Stomach smooth muscle (tissue), 2 donors: ENCODE results near the gene MYBL2.

Experiments used
- H3K27ac ChIP-seq: one replicate; pipeline ENCODE4 v1.7.0; 2013; ENCODE audit warnings: mild to moderate bottlenecking, low read length, inconsistent platforms
- H3K27me3 ChIP-seq, 2 donors: one replicate each; pipeline ENCODE4 v1.7.0; 2013; ENCODE audit warnings: low read length in 2 of 2; ENCODE audit not compliant: insufficient read depth in 2 of 2, control insufficient read depth in 1 of 2
- H3K36me3 ChIP-seq, 2 donors: one replicate each; pipeline ENCODE4 v1.7.0; 2013; ENCODE audit warnings: low read length in 2 of 2; ENCODE audit not compliant: control insufficient read depth in 2 of 2, insufficient read depth in 2 of 2
- H3K4me1 ChIP-seq: one replicate; pipeline ENCODE4 v1.7.0; 2013; ENCODE audit warnings: low read length; ENCODE audit not compliant: control insufficient read depth, insufficient read depth
- H3K4me3 ChIP-seq, 2 donors: one replicate each; pipeline ENCODE4 v1.7.0; 2013; ENCODE audit warnings: low read length in 2 of 2
- H3K9ac ChIP-seq, 2 donors: one replicate each; pipeline ENCODE4 v1.7.0; 2013; ENCODE audit warnings: low read length in 2 of 2, mild to moderate bottlenecking in 1 of 2
- H3K9me3 ChIP-seq, 2 donors: one replicate each; pipeline ENCODE4 v1.7.0; 2013; ENCODE audit warnings: low read length in 2 of 2; ENCODE audit not compliant: control insufficient read depth in 2 of 2
- donor health status: healthy.
- donor health status: Pancreatic carcinoma.

Gene MYBL2

GRCh38 chr20:43722153-43722505, 55.2 kb downstream of the MYBL2 start:
- no peak overlapping the region for H3K4me3 ChIP-seq
- no peaks in the 10 kb centered on the region for H3K4me1 ChIP-seq
- no peaks in the 10 kb centered on the region for H3K9me3 ChIP-seq
- no peaks in the 10 kb centered on the region for H3K36me3 ChIP-seq
- H3K9ac ChIP-seq: no peak overlapping the region
- H3K27me3 ChIP-seq: peaks cover 0 to 3% of the 10 kb centered on the region in 2 donors
- no peak overlapping the region for H3K27ac ChIP-seq

GRCh38 chr20:43723186-43723585, 56.3 kb downstream of the MYBL2 start:
- no peak overlapping the region for H3K4me3 ChIP-seq
- H3K4me1 ChIP-seq: no peaks in the 10 kb centered on the region
- H3K27ac ChIP-seq: no peak overlapping the region
- peaks cover 0 to 3% of the 10 kb centered on the region in 2 donors for H3K27me3 ChIP-seq
- no peaks in the 10 kb centered on the region for H3K36me3 ChIP-seq
- H3K9ac ChIP-seq: no peak overlapping the region
- H3K9me3 ChIP-seq: no peaks in the 10 kb centered on the region

GRCh38 chr20:43723735-43724134, 56.8 kb downstream of the MYBL2 start:
- no peaks in the 10 kb centered on the region for H3K36me3 ChIP-seq
- no peak overlapping the region for H3K9ac ChIP-seq
- H3K4me3 ChIP-seq: no peak overlapping the region
- no peak overlapping the region for H3K27ac ChIP-seq
- no peaks in the 10 kb centered on the region for H3K4me1 ChIP-seq
- H3K27me3 ChIP-seq: peaks cover 0 to 3% of the 10 kb centered on the region in 2 donors
- H3K9me3 ChIP-seq: no peaks in the 10 kb centered on the region

- no peak overlapping the region for H3K9ac ChIP-seq
- H3K27me3 ChIP-seq: peaks cover 0 to 3% of the 10 kb centered on the region in 2 donors
- H3K36me3 ChIP-seq: no peaks in the 10 kb centered on the region
- no peak overlapping the region for H3K27ac ChIP-seq
- H3K4me1 ChIP-seq: no peaks in the 10 kb centered on the region
- H3K9me3 ChIP-seq: peaks cover 0 to 2% of the 10 kb centered on the region in 2 donors
- H3K4me3 ChIP-seq: no peak overlapping the region
Observed at GRCh38 chr20:43724383-43724782, 57.5 kb downstream of the MYBL2 start.

- H3K27me3 ChIP-seq: no peaks in the 10 kb centered on the region
- peaks cover 0 to 2% of the 10 kb centered on the region in 2 donors for H3K9me3 ChIP-seq
- H3K4me3 ChIP-seq: no peak overlapping the region
- H3K9ac ChIP-seq: no peak overlapping the region
- H3K27ac ChIP-seq: no peak overlapping the region
- H3K4me1 ChIP-seq: no peaks in the 10 kb centered on the region
- H3K36me3 ChIP-seq: no peaks in the 10 kb centered on the region
Observed at GRCh38 chr20:43725666-43726065, 58.8 kb downstream of the MYBL2 start.

- H3K4me3 ChIP-seq: no peak overlapping the region
- no peak overlapping the region for H3K9ac ChIP-seq
- no peak overlapping the region for H3K27ac ChIP-seq
- H3K9me3 ChIP-seq: peaks cover 0 to 2% of the 10 kb centered on the region in 2 donors
- H3K4me1 ChIP-seq: no peaks in the 10 kb centered on the region
- no peaks in the 10 kb centered on the region for H3K27me3 ChIP-seq
- no peaks in the 10 kb centered on the region for H3K36me3 ChIP-seq
Observed at GRCh38 chr20:43726333-43726732, 59.4 kb downstream of the MYBL2 start.

GRCh38 chr20:43726811-43727338, 60.0 kb downstream of the MYBL2 start, which contains the start of gene GTSF1L:
Gene GTSF1L, minus strand, starts transcription at chr20:43727002. Its CDS starts 308 bp downstream, at chr20:43726694.
- H3K36me3 ChIP-seq: no peaks in the 10 kb centered on the region
- H3K4me3 ChIP-seq: no peak within 1 kb of the TSS
- no peaks in the 10 kb centered on the region for H3K27me3 ChIP-seq
- no peak within 1 kb of the TSS for H3K27ac ChIP-seq
- H3K9me3 ChIP-seq: peaks cover 0 to 2% of the 10 kb centered on the region in 2 donors
- no peak within 1 kb of the TSS for H3K9ac ChIP-seq
- no peaks in the 10 kb centered on the region for H3K4me1 ChIP-seq

- no peak overlapping the region for H3K9ac ChIP-seq
- no peaks in the 10 kb centered on the region for H3K4me1 ChIP-seq
- H3K9me3 ChIP-seq: peaks cover 0 to 2% of the 10 kb centered on the region in 2 donors
- H3K27me3 ChIP-seq: no peaks in the 10 kb centered on the region
- H3K36me3 ChIP-seq: no peaks in the 10 kb centered on the region
- no peak overlapping the region for H3K4me3 ChIP-seq
- no peak overlapping the region for H3K27ac ChIP-seq
Observed at GRCh38 chr20:43727980-43728590, 61.2 kb downstream of the MYBL2 start.

- Histone ChIP-seq H3K36me3 (no peaks in the 10 kb centered on the region), H3K9me3 (peaks cover 0 to 2% of the 10 kb centered on the region in 2 donors), H3K4me3 (no peak overlapping the region), H3K27ac (no peak overlapping the region), H3K4me1 (no peaks in the 10 kb centered on the region), H3K27me3 (no peaks in the 10 kb centered on the region), H3K9ac (no peak overlapping the region)
Observed at GRCh38 chr20:43728686-43729255, 61.9 kb downstream of the MYBL2 start.

GRCh38 chr20:43731469-43731868, 64.6 kb downstream of the MYBL2 start:
- peaks cover 0 to 2% of the 10 kb centered on the region in 2 donors for H3K9me3 ChIP-seq
- H3K4me1 ChIP-seq: no peaks in the 10 kb centered on the region
- no peak overlapping the region for H3K27ac ChIP-seq
- peaks cover 0 to 2% of the 10 kb centered on the region in 2 donors for H3K27me3 ChIP-seq
- H3K36me3 ChIP-seq: no peaks in the 10 kb centered on the region
- no peak overlapping the region for H3K4me3 ChIP-seq
- no peak overlapping the region for H3K9ac ChIP-seq

GRCh38 chr20:43731927-43732326, 65.0 kb downstream of the MYBL2 start:
- Histone ChIP-seq H3K27ac (no peak overlapping the region), H3K4me1 (no peaks in the 10 kb centered on the region), H3K27me3 (peaks cover 0 to 2% of the 10 kb centered on the region in 2 donors), H3K4me3 (no peak overlapping the region), H3K9me3 (peaks cover 0 to 2% of the 10 kb centered on the region in 2 donors), H3K9ac (no peak overlapping the region), H3K36me3 (no peaks in the 10 kb centered on the region)
